Spleen (tissue), 7 donors: Measurements from ENCODE around the gene SLC4A2.

ENCODE experiments used
- CTCF ChIP-seq, 11 experiments: fragments of 200-600 bp in 7 of 11; fragments of 450-650 bp in 4 of 11; sonication (generic) in 4 of 11; IDR thresholded peaks in 8 of 11; conservative IDR thresholded peaks in 3 of 11; 1 replicate in 7 of 11; 2 replicates in 4 of 11; pipeline versions ENCODE4 v1.4.0 to v1.8.0; 2016 to 2021; ENCODE audit warnings: antibody characterized with exemption in 11 of 11, inconsistent platforms in 4 of 11, mild to moderate bottlenecking in 1 of 11
- POLR2A ChIP-seq, 3 donors: fragments of 450-650 bp; IDR thresholded peaks; one replicate each; pipeline ENCODE4 v1.5.1; 2017; ENCODE audit warnings: antibody characterized with exemption in 3 of 3, mild to moderate bottlenecking in 1 of 3
- POLR2AphosphoS5 ChIP-seq, 3 donors: sonication (generic); formaldehyde crosslinking; IDR thresholded peaks; one replicate each; pipeline ENCODE4 v1.5.1; 2017; ENCODE audit warnings: antibody characterized with exemption in 3 of 3
- donor health status: DM: no; HTN: no; CAD: no; lungs with moderate emphysema.
- donor health status: DM: no; HTN: no; CAD: no.
- donor health status: DM: no; HTN: no; CAD: no.

GRCh38 chr7:151124481-151124880, 65.1 kb downstream of the SLC4A2 start:
- TF ChIP-seq CTCF (IDR thresholded peaks at IDR 0.05 in 8 of 11, conservative IDR thresholded peaks at IDR 0.05 in 3 of 11) = no peak
- no peak for TF ChIP-seq POLR2A (IDR thresholded peaks at IDR 0.05)
- TF ChIP-seq POLR2AphosphoS5 (IDR thresholded peaks at IDR 0.05) = no peak
